GM23338 (cell line): ENCODE measurements around the gene FCHSD2. TPM values are rescaled to one million over a fixed set of nuclear protein-coding genes. Genes with fewer than 3 reads are reported as not detected.
"Not testable (repeated sequence)": the region's sequence is repeated elsewhere in the genome, so short reads cannot be mapped to it uniquely, and the experiment has no call there.

Experiments used
- ATAC-seq: fragments of 200-7000 bp; cut with Tn5 transposase; 3 replicates; pipeline ENCODE4 v1.9.1; 2020
- DNase-seq: peaks from one replicate; pipeline ENCODE4 v3.0.0-alpha.2; 2015; ENCODE audit warnings: low spot score
- H2AFZ ChIP-seq: fragments of 200-600 bp; sonication (generic); 2 replicates; pipeline ENCODE4 v1.8.0; 2016; ENCODE audit warnings: antibody characterized with exemption, mild to moderate bottlenecking, moderate library complexity
- H3F3A ChIP-seq: fragments of 200-600 bp; sonication (generic); replicated peaks from 2 replicates; pipeline ENCODE4 v1.8.0; 2017; ENCODE audit warnings: antibody characterized with exemption, mixed run types, low read depth
- H3K27ac ChIP-seq: fragments of 200-600 bp; sonication (generic); 2 replicates; pipeline ENCODE4 v1.6.1; 2016; ENCODE audit warnings: low read depth
- H3K27me3 ChIP-seq: fragments of 200-600 bp; sonication (generic); 2 replicates; pipeline ENCODE4 v1.8.0; 2016; ENCODE audit warnings: mild to moderate bottlenecking, mixed run types, moderate library complexity; ENCODE audit not compliant: insufficient read depth
- H3K36me3 ChIP-seq: fragments of 200-600 bp; sonication (generic); 2 replicates; pipeline ENCODE4 v1.8.0; 2016; ENCODE audit warnings: mild to moderate bottlenecking; ENCODE audit not compliant: insufficient read depth
- H3K4me1 ChIP-seq: fragments of 200-600 bp; sonication (generic); 2 replicates; pipeline ENCODE4 v1.8.0; 2016; ENCODE audit warnings: mild to moderate bottlenecking, moderate library complexity; ENCODE audit not compliant: insufficient read depth
- H3K4me2 ChIP-seq: fragments of 200-600 bp; sonication (generic); 2 replicates; pipeline ENCODE4 v1.7.1; 2017; ENCODE audit warnings: mixed run types
- H3K4me3 ChIP-seq: fragments of 200-600 bp; sonication (generic); 2 replicates; pipeline ENCODE4 v1.6.1; 2016; ENCODE audit warnings: mixed run types
- H3K79me2 ChIP-seq: fragments of 200-600 bp; sonication (generic); replicated peaks from 2 replicates; pipeline ENCODE4 v1.8.0; 2017; ENCODE audit warnings: mild to moderate bottlenecking; ENCODE audit not compliant: insufficient read depth
- H3K9me2 ChIP-seq: fragments of 200-600 bp; sonication (generic); 2 replicates; pipeline ENCODE4 v1.8.0; 2017; ENCODE audit not compliant: insufficient read depth
- H4K20me1 ChIP-seq: fragments of 200-600 bp; sonication (generic); replicated peaks from 2 replicates; pipeline ENCODE4 v1.8.0; 2017; ENCODE audit warnings: mild to moderate bottlenecking; ENCODE audit not compliant: insufficient read depth
- H3K27ac Mint-ChIP-seq: 2 replicates; pipeline ENCODE4 v1.8.0; 2020; ENCODE audit warnings: inconsistent platforms, mild to moderate bottlenecking, moderate library complexity, mixed read lengths
- H3K27me3 Mint-ChIP-seq: 3 replicates; pipeline ENCODE4 v1.8.0; 2022; ENCODE audit warnings: low read depth, mild to moderate bottlenecking, moderate library complexity, mixed read lengths, inconsistent platforms; ENCODE audit not compliant: insufficient read depth, poor library complexity
- H3K36me3 Mint-ChIP-seq: 3 replicates; pipeline ENCODE4 v1.8.0; 2021; ENCODE audit warnings: low read depth, mild to moderate bottlenecking, inconsistent platforms, moderate library complexity, mixed read lengths
- H3K4me1 Mint-ChIP-seq: 3 replicates; pipeline ENCODE4 v1.8.0; 2020; ENCODE audit warnings: mild to moderate bottlenecking, inconsistent platforms, mixed read lengths
- H3K4me3 Mint-ChIP-seq: 3 replicates; pipeline ENCODE4 v1.8.0; 2021; ENCODE audit warnings: moderate library complexity, mild to moderate bottlenecking, inconsistent platforms, mixed read lengths
- H3K9me3 Mint-ChIP-seq: 3 replicates; pipeline ENCODE4 v1.8.0; 2020; ENCODE audit warnings: moderate library complexity, mild to moderate bottlenecking, inconsistent platforms, mixed read lengths
- CREB1 ChIP-seq: fragments of 250-450 bp; sonication (Bioruptor Pico); IDR thresholded peaks from 2 replicates; pipeline ENCODE4 v1.5.0; 2020; ENCODE audit warnings: low read depth, mild to moderate bottlenecking, moderate library complexity
- EZH2 ChIP-seq: fragments of 200-600 bp; sonication (generic); IDR thresholded peaks from one replicate; pipeline ENCODE4 v1.8.0; 2017; ENCODE audit warnings: antibody characterized with exemption, mild to moderate bottlenecking, low read depth; ENCODE audit not compliant: unreplicated experiment
- EZH2phosphoT487 ChIP-seq: fragments of 200-600 bp; sonication (generic); IDR thresholded peaks from one replicate; pipeline ENCODE4 v1.8.1; 2018; ENCODE audit warnings: antibody characterized with exemption; ENCODE audit not compliant: unreplicated experiment
- JUNB ChIP-seq: IDR thresholded peaks from one replicate; pipeline ENCODE4 v1.6.1; 2016; ENCODE audit warnings: antibody characterized with exemption; ENCODE audit not compliant: unreplicated experiment
- ZNF114 ChIP-seq: fragments of 250-450 bp; sonication (Bioruptor Pico); IDR thresholded peaks from 2 replicates; pipeline ENCODE4 v1.5.0; 2020; ENCODE audit warnings: mild to moderate bottlenecking, moderate library complexity
- ZNF462 ChIP-seq: fragments of 250-450 bp; sonication (Bioruptor Pico); IDR thresholded peaks from 2 replicates; pipeline ENCODE4 v1.5.0; 2020; ENCODE audit warnings: mild to moderate bottlenecking, moderate library complexity
- polyA plus RNA-seq: library from polyadenylated mRNA; unstranded; fragments of >200 nt; fragmentation: Nextera tagmentation; extraction: Ambion mirVana; gene quantifications from 2 replicates; pipeline ENCODE4 v1.2.1, GENCODE V29; 2016
- total RNA-seq: library from RNA; depleted of rRNA; stranded (reverse); fragments of >200 nt; shearing (Covaris generic); gene quantifications from 2 replicates; pipeline ENCODE4 v1.2.3, GENCODE V29; 2014

The FCHSD2 gene
- total and polyA plus RNA-seq, 2 experiments from 2014 or later: 3.6 to 5.2 TPM

- H3K4me2 ChIP-seq: no peak overlapping the region
- H3K27ac Mint-ChIP-seq: no peak overlapping the region
- H4K20me1 ChIP-seq: peaks cover 11% of the 10 kb centered on the region
- no peak overlapping the region for H3K4me3 Mint-ChIP-seq
- peaks cover 7% of the 10 kb centered on the region for H3K4me1 Mint-ChIP-seq
- H3K9me3 Mint-ChIP-seq: no peaks in the 10 kb centered on the region
- H3K27me3 ChIP-seq: peaks cover 17% of the 10 kb centered on the region
- no peaks in the 10 kb centered on the region for H3K9me2 ChIP-seq
- H3K27ac ChIP-seq: no peak overlapping the region
- H3K36me3 Mint-ChIP-seq: no peaks in the 10 kb centered on the region; the same call in 1 of the 3 replicates
- H3K4me3 ChIP-seq: no peak overlapping the region
- H3K4me1 ChIP-seq: peaks cover 10% of the 10 kb centered on the region
- H3F3A ChIP-seq: no peaks in the 10 kb centered on the region
- ATAC-seq (no peak), DNase-seq (no peak)
- peaks cover 12% of the 10 kb centered on the region for H3K27me3 Mint-ChIP-seq
- TF ChIP-seq EZH2phosphoT487: no peak
- no peak overlapping the region for H2AFZ ChIP-seq
- no peaks in the 10 kb centered on the region for H3K36me3 ChIP-seq
- no peaks in the 10 kb centered on the region for H3K79me2 ChIP-seq
These were observed 6.5 kb downstream of the FCHSD2 start for GRCh38 chr11:73135346-73136284.

GRCh38 chr11:73132349-73132748 is 9.8 kb downstream of the FCHSD2 start:
- H3K9me2 ChIP-seq, H3K27ac Mint-ChIP-seq, H3K36me3 ChIP-seq, DNase-seq, H3K4me1 ChIP-seq, H3K27ac ChIP-seq, H2AFZ ChIP-seq, H3K4me1 Mint-ChIP-seq, H3K4me2 ChIP-seq, H3K4me3 ChIP-seq, H3F3A ChIP-seq, H3K79me2 ChIP-seq, H3K27me3 Mint-ChIP-seq, H3K27me3 ChIP-seq, H3K36me3 Mint-ChIP-seq, H3K9me3 Mint-ChIP-seq, H4K20me1 ChIP-seq, H3K4me3 Mint-ChIP-seq, ATAC-seq: not testable (repeated sequence)

GRCh38 chr11:73130181-73130580 is 11.9 kb downstream of the FCHSD2 start:
- Histone ChIP-seq H4K20me1 (0 out of 2 replicates have a peak, but pooled peaks cover 2% of the 10 kb centered on the region), H3K27ac (no peak overlapping the region), H3K27me3 (no peaks in the 10 kb centered on the region), H3K4me1 (no peaks in the 10 kb centered on the region), H3K36me3 (no peaks in the 10 kb centered on the region), H3K79me2 (no peaks in the 10 kb centered on the region), H3F3A (no peaks in the 10 kb centered on the region), H3K4me2 (no peak overlapping the region), H2AFZ (no peak overlapping the region), H3K9me2 (no peaks in the 10 kb centered on the region), H3K4me3 (no peak overlapping the region)
- Mint-ChIP-seq H3K27me3 (peaks cover 2% of the 10 kb centered on the region), H3K4me3 (no peak overlapping the region), H3K4me1 (peaks cover 3% of the 10 kb centered on the region; the same call in 2 of the 3 replicates), H3K27ac (no peak overlapping the region), H3K9me3 (peaks cover 4% of the 10 kb centered on the region; the same call in 1 of the 3 replicates), H3K36me3 (peaks cover 7% of the 10 kb centered on the region; the same call in 2 of the 3 replicates)
- DNase-seq (no peak), ATAC-seq (no peak)
- TF ChIP-seq ZNF462 (CRISPR knock-in tag) (no peak), EZH2 (no peak), CREB1 (no peak), ZNF114 (CRISPR knock-in tag) (no peak), JUNB (no peak), EZH2phosphoT487 (no peak)
